HFFc6 (cell line): ENCODE data around the gene DGKK. TPM values are rescaled to one million over a fixed set of nuclear protein-coding genes. Genes with fewer than 3 reads are reported as not detected.

Source experiments
- DNase-seq: peaks from one replicate; pipeline ENCODE4 v3.0.0-alpha.2; 2018
- H3K27ac Mint-ChIP-seq: 2 replicates; pipeline ENCODE4 v1.8.0; 2020; ENCODE audit warnings: mild to moderate bottlenecking, mixed read lengths
- H3K27me3 Mint-ChIP-seq: 2 replicates; pipeline ENCODE4 v1.8.0; 2021; ENCODE audit warnings: mild to moderate bottlenecking, moderate library complexity, mixed read lengths; ENCODE audit not compliant: insufficient read depth
- H3K36me3 Mint-ChIP-seq: 2 replicates; pipeline ENCODE4 v1.8.0; 2021; ENCODE audit warnings: low read depth, mixed read lengths
- H3K4me1 Mint-ChIP-seq: 2 replicates; pipeline ENCODE4 v1.8.0; 2020; ENCODE audit warnings: low read depth, mixed read lengths
- H3K4me3 Mint-ChIP-seq: 2 replicates; pipeline ENCODE4 v1.8.0; 2020; ENCODE audit warnings: mild to moderate bottlenecking, moderate library complexity, mixed read lengths
- H3K9me3 Mint-ChIP-seq: 2 replicates; pipeline ENCODE4 v1.8.0; 2020; ENCODE audit warnings: mild to moderate bottlenecking, mixed read lengths
- CTCF ChIP-seq: fragments of 200-600 bp; sonication (generic); IDR thresholded peaks from 2 replicates; pipeline ENCODE4 v1.5.0; 2021; ENCODE audit warnings: antibody characterized with exemption, mild to moderate bottlenecking
- total RNA-seq, 6 experiments: library from RNA; stranded (reverse); fragmentation: NEBNext Ultra II Directional; extraction: Animal tissue kit (Norgen Biotek cat#: 25700); gene quantifications; 2 replicates in 1 of 6; 3 replicates in 5 of 6; pipeline ENCODE4 v1.2.3, GENCODE V29; 2021

DGKK gene
- total RNA-seq, 6 experiments from 2014 or later, result not detected

- no peaks in the 10 kb centered on the region for H3K4me1 Mint-ChIP-seq
- no peak overlapping the region for H3K27ac Mint-ChIP-seq
- peaks cover 4% of the 10 kb centered on the region for H3K9me3 Mint-ChIP-seq
- H3K36me3 Mint-ChIP-seq, result no peaks in the 10 kb centered on the region
- H3K27me3 Mint-ChIP-seq, result no peaks in the 10 kb centered on the region
- TF ChIP-seq CTCF, result no peak
- no peak overlapping the region for H3K4me3 Mint-ChIP-seq
- no peak for DNase-seq
Observed at GRCh38 chrX:50447535-50447934, 23.1 kb downstream of the DGKK start.

GRCh38 chrX:50442426-50443116 lies 28.1 kb downstream of the DGKK start:
- Mint-ChIP-seq H3K4me3 (no peak overlapping the region), H3K4me1 (no peaks in the 10 kb centered on the region), H3K27me3 (no peaks in the 10 kb centered on the region), H3K9me3 (peaks cover 4% of the 10 kb centered on the region; the same call in 1 of the 2 replicates), H3K27ac (no peak overlapping the region), H3K36me3 (no peaks in the 10 kb centered on the region)
- DNase-seq, result no peak
- no peak for TF ChIP-seq CTCF

GRCh38 chrX:50436797-50437196 lies 33.8 kb downstream of the DGKK start:
- DNase-seq, result no peak
- no peak for TF ChIP-seq CTCF
- no peak overlapping the region for H3K27ac Mint-ChIP-seq
- H3K4me3 Mint-ChIP-seq, result no peak overlapping the region
- no peaks in the 10 kb centered on the region; the same call in 1 of the 2 replicates for H3K36me3 Mint-ChIP-seq
- H3K9me3 Mint-ChIP-seq, result no peaks in the 10 kb centered on the region; the same call in none of the 2 replicates
- H3K4me1 Mint-ChIP-seq, result no peaks in the 10 kb centered on the region
- no peaks in the 10 kb centered on the region for H3K27me3 Mint-ChIP-seq

- Mint-ChIP-seq H3K9me3 (no peaks in the 10 kb centered on the region; the same call in none of the 2 replicates), H3K36me3 (no peaks in the 10 kb centered on the region; the same call in 1 of the 2 replicates), H3K4me3 (no peak overlapping the region), H3K27ac (no peak overlapping the region), H3K4me1 (no peaks in the 10 kb centered on the region), H3K27me3 (no peaks in the 10 kb centered on the region)
- DNase-seq, result no peak
- TF ChIP-seq CTCF, result no peak
Observed at GRCh38 chrX:50432829-50433289, 37.8 kb downstream of the DGKK start.

GRCh38 chrX:50431623-50432022 lies 39.0 kb downstream of the DGKK start:
- Mint-ChIP-seq H3K27me3 (no peaks in the 10 kb centered on the region), H3K27ac (no peak overlapping the region), H3K4me1 (no peaks in the 10 kb centered on the region), H3K4me3 (no peak overlapping the region), H3K36me3 (no peaks in the 10 kb centered on the region; the same call in 1 of the 2 replicates), H3K9me3 (no peaks in the 10 kb centered on the region; the same call in none of the 2 replicates)
- no peak for DNase-seq
- TF ChIP-seq CTCF, result no peak
